Thyroid gland (tissue), 4 donors: ENCODE data around the gene GDPD5.

Source experiments
- CTCF ChIP-seq, 6 experiments: fragments of 200-600 bp in 3 of 6; fragments of 450-650 bp in 3 of 6; sonication (generic) in 3 of 6; IDR thresholded peaks; one replicate each; pipeline ENCODE4 v1.5.1; 2016 to 2019; ENCODE audit warnings: antibody characterized with exemption in 6 of 6, mild to moderate bottlenecking in 2 of 6, inconsistent platforms in 1 of 6, moderate library complexity in 1 of 6
- POLR2A ChIP-seq, 2 donors: fragments of 450-650 bp; IDR thresholded peaks; one replicate each; pipeline ENCODE4 v1.6.1; 2017; ENCODE audit warnings: antibody characterized with exemption in 2 of 2, mild to moderate bottlenecking in 2 of 2, moderate library complexity in 1 of 2

GRCh38 chr11:75536786-75537641 is 11.3 kb upstream of the GDPD5 start:
- TF ChIP-seq CTCF (IDR thresholded peaks at IDR 0.05), result no peak
- TF ChIP-seq POLR2A (IDR thresholded peaks at IDR 0.05), result no peak
